ENCODE measurements around the gene PLA1A.
"Not testable (repeated sequence)": the region's sequence is repeated elsewhere in the genome, so short reads cannot be mapped to it uniquely, and the experiment has no call there.

PLA1A gene, protein sequence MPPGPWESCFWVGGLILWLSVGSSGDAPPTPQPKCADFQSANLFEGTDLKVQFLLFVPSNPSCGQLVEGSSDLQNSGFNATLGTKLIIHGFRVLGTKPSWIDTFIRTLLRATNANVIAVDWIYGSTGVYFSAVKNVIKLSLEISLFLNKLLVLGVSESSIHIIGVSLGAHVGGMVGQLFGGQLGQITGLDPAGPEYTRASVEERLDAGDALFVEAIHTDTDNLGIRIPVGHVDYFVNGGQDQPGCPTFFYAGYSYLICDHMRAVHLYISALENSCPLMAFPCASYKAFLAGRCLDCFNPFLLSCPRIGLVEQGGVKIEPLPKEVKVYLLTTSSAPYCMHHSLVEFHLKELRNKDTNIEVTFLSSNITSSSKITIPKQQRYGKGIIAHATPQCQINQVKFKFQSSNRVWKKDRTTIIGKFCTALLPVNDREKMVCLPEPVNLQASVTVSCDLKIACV

DNA sequence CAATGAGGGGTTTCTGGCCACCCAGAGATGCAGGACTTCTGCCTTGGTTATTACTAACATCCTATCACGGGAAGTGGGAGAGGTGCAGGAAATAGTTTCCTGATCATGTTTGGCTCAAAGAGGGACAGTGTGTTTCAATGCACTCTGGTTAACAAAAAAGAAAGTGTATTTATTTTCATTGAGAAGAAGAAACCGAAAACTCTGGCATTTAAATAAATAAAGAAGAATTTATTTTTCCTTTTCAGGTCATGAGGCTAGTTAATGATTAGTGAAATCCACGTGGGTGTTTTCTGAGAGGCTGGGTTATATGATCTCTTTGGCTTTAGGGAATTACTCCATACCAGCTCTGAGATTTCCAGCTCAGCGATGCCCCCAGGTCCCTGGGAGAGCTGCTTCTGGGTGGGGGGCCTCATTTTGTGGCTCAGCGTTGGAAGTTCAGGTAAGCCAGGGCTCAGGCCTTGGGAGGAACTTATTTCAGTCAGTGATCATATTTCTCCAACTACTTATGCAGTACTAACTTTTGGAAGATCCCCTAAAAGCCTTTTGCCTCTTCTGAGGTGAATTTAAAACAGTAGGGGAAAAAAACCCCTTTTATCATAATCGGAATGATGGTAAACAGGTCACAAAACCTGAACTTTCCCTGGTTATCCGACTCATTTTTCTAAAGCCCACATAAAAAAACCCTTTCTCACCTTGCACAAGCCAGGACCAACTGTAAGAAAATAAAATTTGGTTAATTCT, at the start of gene PLA1A:
Gene PLA1A (plus strand): TSS at position 338 of the 741 bp plus-strand sequence. CDS start 29 bp downstream, at position 367.
- no peak for DNase-seq (ENCODE audit: low spot score in 2 of 2)
- in situ Hi-C loops (cut with MboI; ENCODE audit: low sequenced_read_pairs): no loop called here
- Histone ChIP-seq H3K4me1 (peaks cover 17% of the 10 kb centered on the region), H3K36me3 (replicated peaks) (no peaks in the 10 kb centered on the region), H3K4me3 (no peak within 1 kb of the TSS), H3K27me3 (ENCODE audit: low read depth) (no peaks in the 10 kb centered on the region), H3K9me3 (no peaks in the 10 kb centered on the region)

DNA sequence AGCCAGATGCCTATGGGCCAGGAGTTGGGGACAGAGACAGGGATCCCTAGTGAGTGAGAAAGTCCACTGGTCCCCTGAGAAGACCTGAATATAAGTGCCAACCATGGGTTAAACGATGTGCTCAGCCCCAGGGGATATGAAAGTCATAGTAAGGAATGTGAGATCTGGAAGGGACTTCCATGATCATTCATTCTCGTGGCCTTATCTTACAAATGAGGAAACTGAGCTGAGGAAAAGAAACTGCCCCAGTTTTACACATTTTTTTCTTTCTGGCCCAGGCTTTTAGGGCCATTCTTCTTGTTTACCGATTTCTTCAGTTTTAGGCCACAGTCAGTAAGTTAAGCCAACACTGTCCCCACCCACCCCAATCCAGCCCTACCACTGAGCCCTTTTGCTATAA, 49.3 kb upstream of the PLA1A start:
- no peaks in the 10 kb centered on the region for H3K4me1 ChIP-seq
- in situ Hi-C loops (cut with MboI; ENCODE audit: low sequenced_read_pairs): no loop called here
- no peaks in the 10 kb centered on the region for H3K9me3 ChIP-seq
- no peak overlapping the region for H3K4me3 ChIP-seq
- DNase-seq (ENCODE audit: low spot score in 2 of 2): no peak
- no peaks in the 10 kb centered on the region for H3K36me3 ChIP-seq (replicated peaks)
- H3K27me3 ChIP-seq (ENCODE audit: low read depth): no peaks in the 10 kb centered on the region

DNA sequence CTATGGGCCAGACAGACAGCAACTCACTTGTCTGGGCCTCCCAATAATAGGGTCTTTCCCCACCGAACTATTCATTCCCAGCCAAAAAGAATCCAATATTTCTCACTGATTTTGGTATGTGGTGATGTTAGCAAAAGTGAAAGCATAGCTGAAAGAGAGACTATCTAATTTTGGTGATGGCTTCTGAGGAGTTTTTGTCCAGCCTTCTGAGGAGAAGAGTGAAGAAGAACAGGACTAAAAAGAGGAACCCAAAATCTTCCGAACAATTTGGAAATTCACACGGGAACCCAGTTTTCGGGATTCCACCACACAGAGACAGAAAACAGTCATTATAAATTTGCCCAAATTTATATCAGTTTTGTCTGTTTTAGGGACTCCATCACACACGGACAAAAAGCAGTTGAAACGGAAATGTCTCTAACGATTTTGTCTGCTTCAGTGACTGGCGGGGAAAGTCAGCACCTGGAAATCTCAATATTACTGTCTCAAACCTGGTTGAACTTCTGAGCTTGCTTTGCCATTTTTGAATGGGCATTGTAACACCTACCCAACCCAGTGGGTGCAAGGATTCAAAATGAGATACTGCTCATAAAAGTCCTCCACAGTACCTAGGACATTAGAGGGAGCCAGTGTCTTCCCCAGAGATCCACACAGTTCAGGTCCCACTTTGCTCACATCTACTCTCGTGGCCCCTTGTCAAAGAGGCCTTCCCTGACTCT, 47.3 kb upstream of the PLA1A start:
- H3K9me3 ChIP-seq: no peaks in the 10 kb centered on the region
- no peaks in the 10 kb centered on the region for H3K36me3 ChIP-seq (replicated peaks)
- no peak for DNase-seq (ENCODE audit: low spot score in 2 of 2)
- no peak overlapping the region for H3K4me3 ChIP-seq
- H3K27me3 ChIP-seq (ENCODE audit: low read depth): no peaks in the 10 kb centered on the region
- no peaks in the 10 kb centered on the region for H3K4me1 ChIP-seq
- in situ Hi-C loops (cut with MboI; ENCODE audit: low sequenced_read_pairs): no loop called here

DNA sequence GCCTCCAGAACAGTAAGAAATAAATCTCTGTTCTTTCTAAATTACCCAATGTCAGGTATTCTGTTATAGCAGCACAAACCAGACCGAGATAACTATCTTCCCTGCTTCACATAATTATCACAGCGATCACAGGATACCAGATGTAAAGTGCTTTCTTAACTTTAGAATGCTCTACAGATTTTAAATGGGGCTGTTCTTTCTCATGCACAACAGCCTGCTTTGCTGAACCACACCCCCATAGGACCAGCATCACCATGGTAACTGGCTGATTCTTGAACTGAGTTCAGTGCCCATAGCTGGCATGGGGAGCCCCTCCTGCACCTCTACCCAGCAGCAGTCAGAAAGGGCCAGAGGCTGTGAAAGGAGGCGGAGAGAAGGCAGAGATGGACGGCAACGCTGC, 46.1 kb upstream of the PLA1A start:
- Histone ChIP-seq H3K4me3 (no peak overlapping the region), H3K36me3 (replicated peaks) (no peaks in the 10 kb centered on the region), H3K4me1 (no peaks in the 10 kb centered on the region), H3K9me3 (no peaks in the 10 kb centered on the region), H3K27me3 (ENCODE audit: low read depth) (no peaks in the 10 kb centered on the region)
- DNase-seq (ENCODE audit: low spot score in 2 of 2): no peak
- in situ Hi-C loops (cut with MboI; ENCODE audit: low sequenced_read_pairs): no loop called here

DNA sequence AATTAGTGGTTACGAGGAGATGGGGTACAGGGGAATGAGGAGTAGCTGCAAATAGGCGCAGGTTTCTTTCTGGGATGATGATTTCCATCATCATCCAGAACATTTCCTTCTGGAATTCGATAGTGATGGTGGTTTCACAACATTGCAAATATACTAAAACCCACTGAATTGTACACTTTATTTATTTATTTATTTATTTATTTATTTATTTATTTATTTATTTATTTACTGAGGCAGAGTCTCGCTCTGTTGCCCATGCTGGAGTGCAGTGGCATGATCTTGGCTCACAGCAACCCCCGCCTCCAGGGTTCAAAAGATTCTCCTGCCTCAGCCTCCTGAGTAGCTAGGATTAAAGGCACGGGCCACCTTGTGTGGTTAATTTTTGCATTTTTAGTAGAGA, 44.8 kb upstream of the PLA1A start:
- H3K9me3 ChIP-seq; in situ Hi-C loops (cut with MboI; ENCODE audit: low sequenced_read_pairs); DNase-seq (ENCODE audit: low spot score in 2 of 2); H3K4me3 ChIP-seq; H3K4me1 ChIP-seq; H3K27me3 ChIP-seq (ENCODE audit: low read depth); H3K36me3 ChIP-seq (replicated peaks): not testable (repeated sequence)

DNA sequence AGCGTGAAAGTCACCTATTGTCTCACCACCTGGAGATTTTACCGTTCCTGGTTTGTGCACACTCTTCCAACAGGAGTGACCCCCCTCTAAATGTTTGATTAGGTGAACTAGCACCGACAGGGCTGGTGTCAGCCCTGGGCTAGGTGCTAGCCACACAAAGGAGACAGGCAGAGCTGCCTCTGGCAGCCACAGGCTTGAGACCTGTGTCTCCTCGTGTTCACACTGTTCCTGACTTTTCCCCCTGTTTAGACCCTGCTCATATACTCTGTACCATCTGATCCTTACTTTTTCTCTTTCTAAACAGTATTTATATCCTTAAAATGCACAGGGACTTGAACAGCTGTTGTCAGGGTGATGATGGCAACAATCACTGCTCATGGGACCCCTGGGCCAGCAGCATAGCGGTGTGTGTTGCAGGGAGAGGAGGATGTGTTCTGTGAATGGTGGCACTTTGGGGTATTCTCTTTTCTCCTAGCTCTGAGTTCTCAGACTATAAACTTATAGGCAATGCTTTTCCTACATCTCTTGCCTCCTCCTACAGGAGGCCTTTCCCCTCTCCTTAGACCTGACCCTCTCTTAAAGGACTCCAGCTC, 43.8 kb upstream of the PLA1A start:
- in situ Hi-C loops (cut with MboI; ENCODE audit: low sequenced_read_pairs): no loop called here
- no peaks in the 10 kb centered on the region for H3K9me3 ChIP-seq
- no peaks in the 10 kb centered on the region for H3K27me3 ChIP-seq (ENCODE audit: low read depth)
- no peaks in the 10 kb centered on the region for H3K36me3 ChIP-seq (replicated peaks)
- DNase-seq (ENCODE audit: low spot score in 2 of 2): no peak
- no peak overlapping the region for H3K4me3 ChIP-seq
- H3K4me1 ChIP-seq: no peaks in the 10 kb centered on the region

DNA sequence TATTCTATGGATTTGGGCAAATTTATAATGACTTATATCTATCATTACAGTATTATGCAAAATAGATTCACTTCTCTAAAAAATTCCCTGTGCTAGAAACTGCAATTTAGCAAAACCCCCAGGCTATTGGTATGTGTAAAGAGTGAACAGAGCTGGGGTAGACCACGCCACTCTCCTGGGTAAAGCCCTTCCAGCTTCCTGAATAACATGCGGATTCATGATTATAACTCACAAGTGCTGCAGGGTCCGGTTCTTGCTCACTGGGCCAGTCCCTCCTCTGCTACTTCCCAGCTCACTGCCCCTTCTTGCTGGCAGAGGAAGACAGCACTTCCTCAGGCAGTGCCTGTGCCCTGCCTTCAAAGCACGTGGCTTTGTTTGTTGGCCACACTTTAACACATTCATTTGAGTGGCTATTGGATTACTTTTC, 42.4 kb upstream of the PLA1A start:
- no peaks in the 10 kb centered on the region for H3K9me3 ChIP-seq
- no peaks in the 10 kb centered on the region for H3K27me3 ChIP-seq (ENCODE audit: low read depth)
- no peaks in the 10 kb centered on the region for H3K4me1 ChIP-seq
- no peaks in the 10 kb centered on the region for H3K36me3 ChIP-seq (replicated peaks)
- DNase-seq (ENCODE audit: low spot score in 2 of 2): no peak
- in situ Hi-C loops (cut with MboI; ENCODE audit: low sequenced_read_pairs): no loop called here
- no peak overlapping the region for H3K4me3 ChIP-seq

DNA sequence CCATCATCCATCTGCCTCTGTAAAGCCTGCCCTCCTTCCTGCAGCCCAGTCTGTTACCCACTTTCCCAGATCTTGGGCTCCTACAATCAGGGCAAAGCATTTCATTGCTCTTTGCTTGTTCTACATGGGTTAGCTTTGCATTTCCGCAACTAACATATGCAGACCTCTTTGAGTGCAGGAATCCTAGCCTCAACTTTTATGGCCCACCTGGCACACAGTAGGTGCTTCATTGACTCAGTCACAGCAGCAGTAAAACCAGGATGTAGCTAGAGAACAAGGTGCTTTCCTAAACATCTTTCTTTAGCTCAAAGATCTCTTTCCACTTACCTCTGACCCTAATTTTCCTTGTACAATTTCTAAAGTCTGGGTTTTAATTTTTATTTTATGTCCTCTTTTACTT, 41.8 kb upstream of the PLA1A start:
- no peaks in the 10 kb centered on the region for H3K4me1 ChIP-seq
- H3K27me3 ChIP-seq (ENCODE audit: low read depth): no peaks in the 10 kb centered on the region
- in situ Hi-C loops (cut with MboI; ENCODE audit: low sequenced_read_pairs): no loop called here
- no peaks in the 10 kb centered on the region for H3K36me3 ChIP-seq (replicated peaks)
- DNase-seq (ENCODE audit: low spot score in 2 of 2): no peak
- H3K4me3 ChIP-seq: no peak overlapping the region
- no peaks in the 10 kb centered on the region for H3K9me3 ChIP-seq

DNA sequence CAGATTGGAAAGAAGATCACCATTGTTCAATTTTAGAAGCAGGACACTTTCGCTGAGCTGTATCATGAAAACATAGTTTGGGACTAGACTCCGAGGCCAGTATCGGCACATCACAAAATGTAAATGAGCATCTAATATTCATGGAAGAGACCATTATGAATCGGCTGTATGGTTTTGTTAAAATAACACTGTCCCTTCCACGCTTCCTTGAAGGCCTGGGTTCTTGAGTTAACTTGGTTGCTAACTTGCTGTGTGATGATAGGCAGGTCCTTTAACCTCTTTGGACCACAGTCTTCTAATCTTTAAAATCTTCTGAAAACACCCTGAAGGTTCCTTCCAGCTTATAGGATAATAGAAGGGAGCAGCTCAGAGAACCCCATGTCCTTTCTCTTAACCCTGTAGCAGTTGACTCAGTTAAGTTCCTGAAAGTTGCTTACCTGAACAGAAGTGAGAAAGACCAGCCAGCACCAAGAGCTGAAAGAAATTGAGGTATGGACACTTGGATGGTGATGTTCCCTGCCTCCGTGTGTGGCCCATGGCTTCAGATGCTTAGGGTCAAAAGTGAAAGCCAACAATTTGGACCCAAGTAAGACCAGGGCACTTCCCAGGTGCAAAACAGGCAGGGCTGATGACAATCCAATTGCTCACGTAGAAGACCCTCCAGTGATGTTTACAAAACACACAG, 40.4 kb upstream of the PLA1A start:
- no peak for DNase-seq (ENCODE audit: low spot score in 2 of 2)
- no peak overlapping the region for H3K4me3 ChIP-seq
- in situ Hi-C loops (cut with MboI; ENCODE audit: low sequenced_read_pairs): no loop called here
- no peaks in the 10 kb centered on the region for H3K9me3 ChIP-seq
- H3K36me3 ChIP-seq (replicated peaks): no peaks in the 10 kb centered on the region
- no peaks in the 10 kb centered on the region for H3K27me3 ChIP-seq (ENCODE audit: low read depth)
- no peaks in the 10 kb centered on the region for H3K4me1 ChIP-seq

DNA sequence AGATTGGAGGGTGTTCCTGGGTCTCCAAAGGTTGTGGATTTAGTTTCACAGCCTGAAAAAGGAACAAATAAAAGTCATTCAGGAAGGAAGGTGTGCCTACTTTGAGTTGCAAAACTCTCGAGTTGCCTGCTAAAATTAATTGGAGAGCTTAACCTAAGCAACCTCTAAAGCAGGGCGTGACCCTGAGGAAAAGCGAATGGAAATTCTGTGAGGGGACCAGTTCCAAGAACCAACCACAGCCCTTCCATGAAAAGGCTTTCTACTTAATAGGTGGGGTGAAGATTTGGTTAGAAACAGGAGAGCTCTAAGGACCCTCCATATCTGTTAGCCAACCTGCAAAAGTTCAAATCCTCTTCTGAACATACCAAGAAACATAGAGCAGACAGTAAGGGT, 39.8 kb upstream of the PLA1A start:
- Histone ChIP-seq H3K9me3 (no peaks in the 10 kb centered on the region), H3K27me3 (ENCODE audit: low read depth) (no peaks in the 10 kb centered on the region), H3K4me3 (no peak overlapping the region), H3K4me1 (no peaks in the 10 kb centered on the region), H3K36me3 (replicated peaks) (no peaks in the 10 kb centered on the region)
- in situ Hi-C loops (cut with MboI; ENCODE audit: low sequenced_read_pairs): no loop called here
- no peak for DNase-seq (ENCODE audit: low spot score in 2 of 2)

DNA sequence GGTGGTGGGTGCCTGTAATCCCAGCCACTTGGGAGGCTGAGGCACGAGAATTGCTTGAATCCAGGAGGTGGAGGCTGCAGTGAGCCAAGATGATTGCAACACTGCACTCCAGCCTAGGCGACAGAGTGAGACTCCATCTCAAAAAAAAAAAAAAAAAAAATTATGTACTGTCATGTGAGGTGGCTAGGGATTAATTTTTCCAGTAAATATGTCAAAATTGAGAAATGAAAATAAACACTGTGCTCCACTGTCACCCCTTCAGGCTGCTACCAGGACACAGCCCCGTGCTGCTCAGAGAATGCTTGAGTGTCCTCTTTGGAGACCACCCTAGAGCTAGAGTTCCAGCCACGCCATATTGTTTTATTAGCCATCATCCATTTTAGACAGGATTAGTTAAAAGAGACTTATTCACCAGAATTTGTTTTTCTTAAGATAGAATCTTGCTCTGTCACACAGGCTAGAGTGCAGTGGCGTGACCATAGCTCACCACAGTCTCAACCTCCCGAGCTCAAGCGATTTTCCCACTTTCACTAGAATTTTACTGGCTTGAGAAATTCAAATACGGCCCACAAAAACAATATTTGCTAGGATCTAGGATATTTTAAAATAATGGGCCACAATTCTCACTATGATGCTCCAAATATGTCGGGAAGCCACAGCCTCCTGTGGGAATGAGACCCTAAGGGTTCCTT, 38.9 kb upstream of the PLA1A start:
- H3K36me3 ChIP-seq (replicated peaks): no peaks in the 10 kb centered on the region
- no peak for DNase-seq (ENCODE audit: low spot score in 2 of 2)
- H3K4me1 ChIP-seq: no peaks in the 10 kb centered on the region
- no peaks in the 10 kb centered on the region for H3K9me3 ChIP-seq
- in situ Hi-C loops (cut with MboI; ENCODE audit: low sequenced_read_pairs): no loop called here
- no peak overlapping the region for H3K4me3 ChIP-seq
- H3K27me3 ChIP-seq (ENCODE audit: low read depth): no peaks in the 10 kb centered on the region

DNA sequence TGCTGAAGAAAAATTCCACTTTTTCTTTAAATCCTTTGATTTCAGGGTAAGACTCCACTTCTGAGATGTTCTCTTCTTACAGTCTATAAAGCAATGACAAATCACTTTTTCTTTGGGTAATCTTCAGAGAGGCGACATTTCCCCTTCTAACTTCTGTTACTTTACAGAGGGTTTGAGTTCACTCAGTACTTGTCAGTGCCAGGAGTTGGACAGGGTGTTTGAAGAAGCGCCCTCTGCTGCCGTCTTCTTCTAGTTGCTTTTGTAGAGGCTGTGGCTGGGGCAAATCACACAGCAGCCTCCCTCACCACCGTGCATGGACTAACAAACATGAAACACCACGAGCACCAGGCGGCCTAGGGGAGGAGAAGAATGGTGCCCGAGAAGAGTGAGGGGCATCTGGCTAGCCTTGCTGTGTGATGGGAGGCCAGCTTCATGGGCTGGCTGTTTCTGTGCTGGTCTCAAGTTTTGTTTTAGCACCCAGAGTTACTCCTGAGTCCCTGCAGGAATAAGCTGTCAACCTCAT, 38.2 kb upstream of the PLA1A start, which contains the start of gene CD80:
Gene CD80 (minus strand): TSS at position 174 of the 523 bp plus-strand sequence. CDS start 1,886 bp downstream, outside the sequence.
- in situ Hi-C loops (cut with MboI; ENCODE audit: low sequenced_read_pairs): no loop called here
- DNase-seq (ENCODE audit: low spot score in 2 of 2): peak; percentile 33 to 69

More for the DNA sequence above, 38.2 kb upstream of the PLA1A start, which contains the start of gene CD80:
- Histone ChIP-seq H3K36me3 (replicated peaks) (no peaks in the 10 kb centered on the region), H3K9me3 (no peaks in the 10 kb centered on the region), H3K4me3 (no peak within 1 kb of the TSS), H3K4me1 (no peaks in the 10 kb centered on the region), H3K27me3 (ENCODE audit: low read depth) (no peaks in the 10 kb centered on the region)

All from HAP-1 (cell line).